Common myeloid progenitor, CD34-positive (primary cell): ENCODE measurements around the gene PIP5K1C.
A peak's percentile ranks its signal among the peaks of the same experiment; 100 is the strongest.

Experiments used
- CTCF ChIA-PET: fragments of 350-600 bp; sonication (Branson Sonifier 250); formaldehyde crosslinking; loops from one replicate; lab custom pipeline; 2021; ENCODE audit warnings: antibody characterized with exemption; lab: Charles Lee
- POLR2A ChIA-PET: fragments of 350-600 bp; sonication (Branson Sonifier 250); formaldehyde crosslinking; loops from one replicate; lab custom pipeline; 2021; ENCODE audit warnings: antibody characterized with exemption; lab: Charles Lee
- DNase-seq, 3 donors: peaks; one replicate each; pipeline versions ENCODE4 v3.0.0 to v3.0.0-alpha.2; 2013
- H3K27ac ChIP-seq, 2 experiments: 1 replicate in 1 of 2; 2 replicates in 1 of 2; pipeline ENCODE4 v1.7.0; 2013; ENCODE audit warnings: inconsistent platforms in 2 of 2, low read length in 2 of 2, mild to moderate bottlenecking in 2 of 2, low read depth in 1 of 2, moderate library complexity in 1 of 2; ENCODE audit not compliant: severe bottlenecking in 2 of 2, insufficient read depth in 1 of 2, poor library complexity in 1 of 2
- H3K27me3 ChIP-seq, 5 experiments: replicated peaks in 2 of 5; 1 replicate in 3 of 5; 2 replicates in 2 of 5; pipeline versions ENCODE4 v1.6.1 to v1.7.0; 2013; ENCODE audit warnings: low read length in 4 of 5, mild to moderate bottlenecking in 2 of 5, moderate library complexity in 2 of 5, inconsistent platforms in 1 of 5; ENCODE audit not compliant: insufficient read depth in 5 of 5, control insufficient read depth in 4 of 5
- H3K36me3 ChIP-seq, 4 experiments: 1 replicate in 2 of 4; 2 replicates in 2 of 4; pipeline versions ENCODE4 v1.6.1 to v1.7.0; 2013; ENCODE audit warnings: low read length in 3 of 4, control low read depth in 1 of 4, mild to moderate bottlenecking in 1 of 4; ENCODE audit not compliant: control insufficient read depth in 4 of 4, insufficient read depth in 4 of 4
- H3K4me1 ChIP-seq, 4 experiments: 1 replicate in 3 of 4; 2 replicates in 1 of 4; pipeline versions ENCODE4 v1.6.1 to v1.7.1; 2013; ENCODE audit warnings: low read length in 3 of 4, mild to moderate bottlenecking in 3 of 4, control low read depth in 1 of 4, inconsistent platforms in 1 of 4, moderate library complexity in 1 of 4; ENCODE audit not compliant: control insufficient read depth in 4 of 4, insufficient read depth in 4 of 4; ENCODE audit errors: control extremely low read depth in 1 of 4
- H3K4me3 ChIP-seq, 7 experiments: 1 replicate in 4 of 7; 2 replicates in 3 of 7; pipeline versions ENCODE4 v1.5.1 to v1.7.0; 2013; ENCODE audit warnings: mild to moderate bottlenecking in 7 of 7, low read length in 6 of 7, moderate library complexity in 6 of 7, inconsistent platforms in 2 of 7, low read depth in 2 of 7, control low read depth in 1 of 7; ENCODE audit not compliant: insufficient read depth in 4 of 7, control insufficient read depth in 1 of 7; ENCODE audit errors: extremely low read depth in 1 of 7
- H3K9me3 ChIP-seq, 5 experiments: 1 replicate in 4 of 5; 2 replicates in 1 of 5; pipeline versions ENCODE4 v1.6.1 to v1.7.1; 2013; ENCODE audit warnings: low read length in 4 of 5, mild to moderate bottlenecking in 2 of 5, inconsistent platforms in 1 of 5, low read depth in 1 of 5, moderate library complexity in 1 of 5; ENCODE audit not compliant: control insufficient read depth in 4 of 5, insufficient read depth in 2 of 5; ENCODE audit errors: control extremely low read depth in 1 of 5
- WGBS: methylation state at CpG from one replicate; pipeline ENCODE4 v1.1.5; 2013; ENCODE audit not compliant: insufficient coverage; 5-methylcytosine and 5-hydroxymethylcytosine counted together

The PIP5K1C gene

GRCh38 chr19:3694361-3695123 is 5.7 kb downstream of the PIP5K1C start:
- WGBS, result 98% methylated on average over 41 of the region's 42 CpGs
- H3K27me3 ChIP-seq, result no peaks in the 10 kb centered on the region
- peaks cover 0 to 10% (median 2%) of the 10 kb centered on the region in 4 experiments for H3K36me3 ChIP-seq
- ChIA-PET POLR2A (interaction anchor here (0.6 kb wide), 1 partner anchor 247 kb away, joined by 3 read pairs; no protein-coding TSS in a partner anchor), CTCF (no interaction called here)
- no peak overlapping the region for H3K4me3 ChIP-seq
- no peak for DNase-seq
- H3K9me3 ChIP-seq, result no peaks in the 10 kb centered on the region
- H3K27ac ChIP-seq, result no peak overlapping the region
- peaks cover 0 to 39% (median 21%) of the 10 kb centered on the region in 4 experiments for H3K4me1 ChIP-seq

GRCh38 chr19:3693025-3693925 is 7.0 kb downstream of the PIP5K1C start:
- no peaks in the 10 kb centered on the region for H3K27me3 ChIP-seq
- peaks cover 0 to 32% (median 13%) of the 10 kb centered on the region in 4 experiments for H3K4me1 ChIP-seq
- H3K9me3 ChIP-seq, result no peaks in the 10 kb centered on the region
- H3K36me3 ChIP-seq, result peaks cover 0 to 10% (median 2%) of the 10 kb centered on the region in 4 experiments
- H3K4me3 ChIP-seq, result no peak overlapping the region
- no peak for DNase-seq
- ChIA-PET POLR2A (interaction anchor here (0.5 to 0.7 kb wide), 2 partner anchors 16 to 276 kb away, joined by 3 to 5 read pairs; no protein-coding TSS in a partner anchor), CTCF (interaction anchor here (0.7 to 4.4 kb wide), 4 partner anchors 14 to 69 kb away, joined by 3 to 27 read pairs (median 6); partner anchors contain the start of genes MRPL54 and TJP3)
- no peak overlapping the region for H3K27ac ChIP-seq
- WGBS, result 97% methylated on average over 29 of the region's 34 CpGs

- Histone ChIP-seq H3K4me1 (peaks cover 0 to 34% (median 19%) of the 10 kb centered on the region in 4 experiments), H3K27ac (no peak overlapping the region), H3K4me3 (no peak overlapping the region), H3K9me3 (no peaks in the 10 kb centered on the region), H3K36me3 (peaks cover 0 to 10% (median 2%) of the 10 kb centered on the region in 4 experiments), H3K27me3 (no peaks in the 10 kb centered on the region)
- DNase-seq, result peak in 1 of 3 donors; percentile 40
- ChIA-PET POLR2A (no interaction called here), CTCF (interaction anchor here (0.6 to 4.4 kb wide), 7 partner anchors 8 to 36 kb away, joined by 3 to 27 read pairs (median 3); partner anchors contain the start of genes PIP5K1C and TJP3)
- WGBS, result 97% methylated on average over 25 of the region's 25 CpGs
These were observed 7.9 kb downstream of the PIP5K1C start for GRCh38 chr19:3692141-3693024.

GRCh38 chr19:3691726-3692125 is 8.5 kb downstream of the PIP5K1C start:
- DNase-seq, result no peak
- Histone ChIP-seq H3K27ac (no peak overlapping the region), H3K4me1 (peaks cover 0 to 41% (median 22%) of the 10 kb centered on the region in 4 experiments), H3K36me3 (peaks cover 0 to 10% (median 2%) of the 10 kb centered on the region in 4 experiments), H3K9me3 (no peaks in the 10 kb centered on the region), H3K27me3 (no peaks in the 10 kb centered on the region), H3K4me3 (no peak overlapping the region)
- over 99% methylated on average over 14 of the region's 18 CpGs for WGBS
- ChIA-PET POLR2A (no interaction called here), CTCF (interaction anchor here (0.6 to 4.4 kb wide), 8 partner anchors 9 to 35 kb away, joined by 3 to 27 read pairs (median 6); partner anchors contain the start of genes PIP5K1C and TJP3)

- Histone ChIP-seq H3K4me3 (no peak overlapping the region), H3K27ac (no peak overlapping the region), H3K27me3 (no peaks in the 10 kb centered on the region), H3K36me3 (peaks cover 0 to 10% (median 2%) of the 10 kb centered on the region in 4 experiments), H3K9me3 (no peaks in the 10 kb centered on the region), H3K4me1 (peaks cover 0 to 41% (median 22%) of the 10 kb centered on the region in 4 experiments)
- DNase-seq, result no peak
- ChIA-PET CTCF (interaction anchor here (1.0 to 4.4 kb wide), 8 partner anchors 9 to 29 kb away, joined by 3 to 27 read pairs (median 6); partner anchors contain the start of genes PIP5K1C and TJP3), POLR2A (interaction anchor here (0.6 kb wide), 1 partner anchor 312 kb away, joined by 4 read pairs; no protein-coding TSS in a partner anchor)
- WGBS, result 94% methylated on average over 13 of the region's 16 CpGs
These were observed 8.9 kb downstream of the PIP5K1C start for GRCh38 chr19:3691372-3691716.
